Panc1 (cell line): Measurements from ENCODE around the gene GFPT2.

Source experiments
- POLR2AphosphoS5 ChIP-seq: IDR thresholded peaks from 2 replicates; pipeline ENCODE4 v1.6.1; 2012; ENCODE audit warnings: mild to moderate bottlenecking, low read depth, low read length, moderate library complexity
- SIN3A ChIP-seq: IDR thresholded peaks from 2 replicates; pipeline ENCODE4 v1.6.1; 2012; ENCODE audit warnings: low read depth, mild to moderate bottlenecking, low read length, moderate library complexity, borderline replicate concordance; ENCODE audit not compliant: insufficient read depth
- TF ChIP-seq, protein P1 (sequence below): fragments of 450-650 bp; IDR thresholded peaks from 2 replicates; pipeline ENCODE4 v1.5.1; 2017; ENCODE audit warnings: mild to moderate bottlenecking
- TF ChIP-seq, protein P2 (sequence below), 2 experiments: IDR thresholded peaks; 2 replicates each; pipeline ENCODE4 v1.6.1; 2011 to 2012; ENCODE audit warnings: low read depth in 2 of 2, control low read depth in 1 of 2, low read length in 1 of 2, mild to moderate bottlenecking in 1 of 2, moderate library complexity in 1 of 2; ENCODE audit not compliant: insufficient read depth in 1 of 2

DNA sequence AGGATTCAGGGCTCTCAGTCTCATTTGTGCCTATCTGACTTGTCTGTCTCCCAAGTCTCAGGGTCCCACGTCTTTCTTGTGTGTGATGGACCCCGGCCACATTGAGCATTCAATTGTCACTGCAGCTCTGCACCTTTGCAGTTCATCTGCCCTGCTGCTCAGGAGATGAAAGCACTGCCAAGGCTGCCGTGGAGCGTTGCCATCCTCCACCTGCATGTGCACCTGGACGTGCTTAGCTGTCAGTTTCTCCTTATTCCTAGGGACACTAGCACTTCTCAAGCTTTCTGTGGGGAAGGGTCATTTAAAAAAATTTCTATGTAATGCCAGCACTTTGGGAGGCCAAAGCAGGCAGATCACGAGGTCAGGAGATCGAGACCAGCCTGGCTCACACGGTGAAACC lies 22.8 kb upstream of the GFPT2 start:
- TF ChIP-seq, protein P1, sequence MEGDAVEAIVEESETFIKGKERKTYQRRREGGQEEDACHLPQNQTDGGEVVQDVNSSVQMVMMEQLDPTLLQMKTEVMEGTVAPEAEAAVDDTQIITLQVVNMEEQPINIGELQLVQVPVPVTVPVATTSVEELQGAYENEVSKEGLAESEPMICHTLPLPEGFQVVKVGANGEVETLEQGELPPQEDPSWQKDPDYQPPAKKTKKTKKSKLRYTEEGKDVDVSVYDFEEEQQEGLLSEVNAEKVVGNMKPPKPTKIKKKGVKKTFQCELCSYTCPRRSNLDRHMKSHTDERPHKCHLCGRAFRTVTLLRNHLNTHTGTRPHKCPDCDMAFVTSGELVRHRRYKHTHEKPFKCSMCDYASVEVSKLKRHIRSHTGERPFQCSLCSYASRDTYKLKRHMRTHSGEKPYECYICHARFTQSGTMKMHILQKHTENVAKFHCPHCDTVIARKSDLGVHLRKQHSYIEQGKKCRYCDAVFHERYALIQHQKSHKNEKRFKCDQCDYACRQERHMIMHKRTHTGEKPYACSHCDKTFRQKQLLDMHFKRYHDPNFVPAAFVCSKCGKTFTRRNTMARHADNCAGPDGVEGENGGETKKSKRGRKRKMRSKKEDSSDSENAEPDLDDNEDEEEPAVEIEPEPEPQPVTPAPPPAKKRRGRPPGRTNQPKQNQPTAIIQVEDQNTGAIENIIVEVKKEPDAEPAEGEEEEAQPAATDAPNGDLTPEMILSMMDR, result no peak
- TF ChIP-seq, protein P2, sequence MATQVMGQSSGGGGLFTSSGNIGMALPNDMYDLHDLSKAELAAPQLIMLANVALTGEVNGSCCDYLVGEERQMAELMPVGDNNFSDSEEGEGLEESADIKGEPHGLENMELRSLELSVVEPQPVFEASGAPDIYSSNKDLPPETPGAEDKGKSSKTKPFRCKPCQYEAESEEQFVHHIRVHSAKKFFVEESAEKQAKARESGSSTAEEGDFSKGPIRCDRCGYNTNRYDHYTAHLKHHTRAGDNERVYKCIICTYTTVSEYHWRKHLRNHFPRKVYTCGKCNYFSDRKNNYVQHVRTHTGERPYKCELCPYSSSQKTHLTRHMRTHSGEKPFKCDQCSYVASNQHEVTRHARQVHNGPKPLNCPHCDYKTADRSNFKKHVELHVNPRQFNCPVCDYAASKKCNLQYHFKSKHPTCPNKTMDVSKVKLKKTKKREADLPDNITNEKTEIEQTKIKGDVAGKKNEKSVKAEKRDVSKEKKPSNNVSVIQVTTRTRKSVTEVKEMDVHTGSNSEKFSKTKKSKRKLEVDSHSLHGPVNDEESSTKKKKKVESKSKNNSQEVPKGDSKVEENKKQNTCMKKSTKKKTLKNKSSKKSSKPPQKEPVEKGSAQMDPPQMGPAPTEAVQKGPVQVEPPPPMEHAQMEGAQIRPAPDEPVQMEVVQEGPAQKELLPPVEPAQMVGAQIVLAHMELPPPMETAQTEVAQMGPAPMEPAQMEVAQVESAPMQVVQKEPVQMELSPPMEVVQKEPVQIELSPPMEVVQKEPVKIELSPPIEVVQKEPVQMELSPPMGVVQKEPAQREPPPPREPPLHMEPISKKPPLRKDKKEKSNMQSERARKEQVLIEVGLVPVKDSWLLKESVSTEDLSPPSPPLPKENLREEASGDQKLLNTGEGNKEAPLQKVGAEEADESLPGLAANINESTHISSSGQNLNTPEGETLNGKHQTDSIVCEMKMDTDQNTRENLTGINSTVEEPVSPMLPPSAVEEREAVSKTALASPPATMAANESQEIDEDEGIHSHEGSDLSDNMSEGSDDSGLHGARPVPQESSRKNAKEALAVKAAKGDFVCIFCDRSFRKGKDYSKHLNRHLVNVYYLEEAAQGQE (IDR thresholded peaks at IDR 0.05; ENCODE audit: insufficient read depth in 1 of 2, low read depth in 2 of 2, low read length in 1 of 2), result no peak
- no peak for TF ChIP-seq POLR2AphosphoS5
- TF ChIP-seq SIN3A, result no peak
